ENCODE measurements around the gene CCDC40.
A peak's percentile ranks its signal among the peaks of the same experiment; 100 is the strongest.

The CCDC40 gene

DNA sequence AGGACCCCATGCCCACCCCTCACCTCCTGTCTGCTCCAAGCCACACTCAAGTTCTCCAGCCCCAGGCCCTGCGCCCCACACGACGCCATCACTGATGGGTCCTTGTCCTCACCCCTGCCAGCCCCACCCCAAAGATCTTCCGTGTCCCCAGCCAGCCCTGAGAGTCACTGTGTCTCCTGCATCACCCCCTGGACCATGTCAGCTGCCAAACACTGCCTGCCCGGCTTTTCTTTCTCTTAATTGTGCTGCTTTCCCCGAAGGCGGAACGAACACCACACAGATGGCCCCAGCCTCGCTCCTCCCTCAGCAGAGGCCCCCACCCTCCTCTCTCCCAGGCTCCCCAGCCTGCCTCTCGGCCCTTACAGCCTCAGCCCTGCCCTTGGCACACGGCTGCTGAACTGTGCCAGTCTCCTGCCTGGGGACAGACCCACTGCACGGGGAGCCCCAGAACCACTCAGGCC, 60.1 kb downstream of the CCDC40 start:
- DNase-seq (ENCODE audit: extremely low read depth, low read depth) = no peak
- TF ChIP-seq, protein P1, sequence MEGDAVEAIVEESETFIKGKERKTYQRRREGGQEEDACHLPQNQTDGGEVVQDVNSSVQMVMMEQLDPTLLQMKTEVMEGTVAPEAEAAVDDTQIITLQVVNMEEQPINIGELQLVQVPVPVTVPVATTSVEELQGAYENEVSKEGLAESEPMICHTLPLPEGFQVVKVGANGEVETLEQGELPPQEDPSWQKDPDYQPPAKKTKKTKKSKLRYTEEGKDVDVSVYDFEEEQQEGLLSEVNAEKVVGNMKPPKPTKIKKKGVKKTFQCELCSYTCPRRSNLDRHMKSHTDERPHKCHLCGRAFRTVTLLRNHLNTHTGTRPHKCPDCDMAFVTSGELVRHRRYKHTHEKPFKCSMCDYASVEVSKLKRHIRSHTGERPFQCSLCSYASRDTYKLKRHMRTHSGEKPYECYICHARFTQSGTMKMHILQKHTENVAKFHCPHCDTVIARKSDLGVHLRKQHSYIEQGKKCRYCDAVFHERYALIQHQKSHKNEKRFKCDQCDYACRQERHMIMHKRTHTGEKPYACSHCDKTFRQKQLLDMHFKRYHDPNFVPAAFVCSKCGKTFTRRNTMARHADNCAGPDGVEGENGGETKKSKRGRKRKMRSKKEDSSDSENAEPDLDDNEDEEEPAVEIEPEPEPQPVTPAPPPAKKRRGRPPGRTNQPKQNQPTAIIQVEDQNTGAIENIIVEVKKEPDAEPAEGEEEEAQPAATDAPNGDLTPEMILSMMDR (IDR thresholded peaks at IDR 0.05; ENCODE audit: low read depth, low read length) = no peak

DNA sequence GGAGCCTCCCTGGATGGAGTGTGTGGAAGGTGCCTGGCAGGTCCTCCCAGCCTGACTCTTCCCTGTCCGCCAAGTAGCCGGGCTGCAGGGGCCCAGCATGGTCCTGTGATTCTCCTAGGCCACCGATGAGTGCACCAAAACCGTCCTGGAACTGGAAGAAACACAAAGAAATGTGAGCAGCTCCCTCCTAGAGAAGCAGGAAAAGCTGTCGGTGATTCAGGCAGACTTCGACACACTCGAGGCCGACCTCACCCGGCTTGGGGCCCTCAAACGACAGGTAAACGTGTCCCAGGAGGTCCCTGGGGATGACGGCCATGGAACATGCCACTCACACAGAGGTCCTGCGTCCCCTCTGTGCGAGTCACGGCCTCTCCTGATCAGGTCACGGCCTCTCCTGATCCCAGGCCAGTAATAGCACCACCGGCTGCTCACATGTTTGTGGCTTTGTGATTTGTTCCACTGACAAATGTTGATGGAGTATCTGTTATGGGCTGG, 60.7 kb downstream of the CCDC40 start:
- TF ChIP-seq, protein P1 (IDR thresholded peaks at IDR 0.05; ENCODE audit: low read depth, low read length) = no peak
- DNase-seq (ENCODE audit: extremely low read depth, low read depth) = no peak

DNA sequence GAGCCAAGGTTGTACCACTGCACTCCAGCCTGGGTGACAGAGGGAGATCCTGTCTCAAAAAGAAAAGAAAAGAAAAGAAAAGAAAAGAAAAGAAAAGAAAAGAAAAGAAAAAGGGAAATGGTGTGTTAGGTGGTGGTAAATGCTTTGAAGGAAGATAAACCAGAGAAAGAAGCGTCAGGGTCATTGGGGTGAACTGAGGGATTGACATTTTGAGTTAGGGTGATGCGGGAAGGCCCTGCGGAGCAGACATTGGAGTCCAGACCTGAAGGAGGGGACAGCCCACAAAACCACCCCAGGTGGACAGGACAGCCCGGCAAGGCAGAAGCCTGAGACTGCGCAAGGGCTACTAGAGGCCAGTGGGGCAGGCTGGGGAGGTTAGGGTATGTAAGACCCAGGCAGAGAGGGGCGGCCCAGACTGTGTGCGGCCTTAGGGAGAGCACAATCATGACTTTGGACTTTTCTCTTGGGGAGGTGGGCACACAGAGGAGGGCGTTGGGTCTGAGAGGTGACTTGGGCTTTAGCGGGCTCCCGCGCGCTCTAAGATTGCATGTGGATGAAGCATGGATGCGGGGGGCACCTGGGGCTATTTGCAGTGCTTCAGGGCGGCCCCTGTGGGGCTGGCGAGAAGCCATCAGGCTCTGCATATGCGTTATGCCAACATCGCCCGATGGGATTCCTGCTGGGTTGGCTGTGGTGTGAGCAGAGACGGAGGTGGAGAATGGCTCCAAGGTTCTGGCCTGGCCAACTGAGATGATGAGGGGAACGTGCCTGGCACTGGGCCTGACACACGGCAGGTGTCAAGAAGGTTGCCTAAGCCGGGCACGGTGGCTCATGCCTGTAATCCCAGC, 61.6 kb downstream of the CCDC40 start:
- no peak for DNase-seq (ENCODE audit: extremely low read depth, low read depth)
- TF ChIP-seq, protein P1 (IDR thresholded peaks at IDR 0.05; ENCODE audit: low read depth, low read length) = no peak

DNA sequence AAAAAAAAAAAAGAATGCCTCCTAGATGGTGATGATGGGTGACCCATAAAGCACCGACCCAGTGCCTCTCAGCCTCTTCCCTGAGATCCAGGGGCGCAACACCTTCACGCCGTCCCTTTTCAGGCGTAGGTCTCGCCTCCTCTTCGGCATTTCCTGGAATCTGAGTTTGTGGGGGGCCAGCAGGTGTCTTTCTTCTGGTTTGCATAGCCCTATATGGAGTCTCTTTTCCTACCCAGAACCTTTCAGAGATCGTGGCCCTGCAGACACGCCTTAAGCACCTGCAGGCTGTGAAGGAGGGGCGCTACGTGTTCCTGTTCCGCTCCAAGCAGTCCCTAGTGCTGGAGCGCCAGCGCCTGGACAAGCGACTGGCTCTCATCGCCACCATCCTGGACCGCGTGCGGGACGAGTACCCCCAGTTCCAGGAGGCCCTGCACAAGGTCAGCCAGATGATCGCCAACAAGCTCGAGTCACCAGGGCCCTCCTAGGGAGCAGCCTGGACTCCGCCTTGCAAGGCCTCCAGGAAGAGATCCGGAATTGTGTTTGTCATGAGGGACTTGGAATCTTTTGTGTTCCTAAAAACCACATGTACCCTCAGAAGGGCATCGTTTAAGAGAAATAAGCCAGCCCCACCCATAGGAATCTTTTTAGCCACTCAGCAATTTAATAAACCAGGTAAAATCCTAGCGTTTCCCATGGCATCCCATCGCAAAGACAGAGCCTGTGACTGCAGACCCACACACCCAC, 63.0 kb downstream of the CCDC40 start:
- TF ChIP-seq, protein P1 (IDR thresholded peaks at IDR 0.05; ENCODE audit: low read depth, low read length) = no peak
- no peak for DNase-seq (ENCODE audit: extremely low read depth, low read depth)

DNA sequence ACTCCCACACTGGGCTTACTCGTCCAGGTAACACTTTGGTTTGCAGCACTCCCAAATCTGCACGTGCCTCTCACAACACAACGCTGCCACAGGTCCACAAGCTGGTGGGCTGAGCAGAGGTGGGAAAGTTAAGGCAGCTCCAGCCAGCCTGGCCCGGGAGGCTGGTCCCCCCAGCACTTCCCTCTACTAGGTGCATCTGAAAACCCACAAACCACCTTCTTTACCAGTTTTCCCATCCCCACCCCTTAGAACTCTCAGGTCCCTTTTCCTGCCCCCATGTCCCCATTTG, 63.5 kb downstream of the CCDC40 start:
- TF ChIP-seq, protein P1 (IDR thresholded peaks at IDR 0.05; ENCODE audit: low read depth, low read length) = no peak
- no peak for DNase-seq (ENCODE audit: extremely low read depth, low read depth)

DNA sequence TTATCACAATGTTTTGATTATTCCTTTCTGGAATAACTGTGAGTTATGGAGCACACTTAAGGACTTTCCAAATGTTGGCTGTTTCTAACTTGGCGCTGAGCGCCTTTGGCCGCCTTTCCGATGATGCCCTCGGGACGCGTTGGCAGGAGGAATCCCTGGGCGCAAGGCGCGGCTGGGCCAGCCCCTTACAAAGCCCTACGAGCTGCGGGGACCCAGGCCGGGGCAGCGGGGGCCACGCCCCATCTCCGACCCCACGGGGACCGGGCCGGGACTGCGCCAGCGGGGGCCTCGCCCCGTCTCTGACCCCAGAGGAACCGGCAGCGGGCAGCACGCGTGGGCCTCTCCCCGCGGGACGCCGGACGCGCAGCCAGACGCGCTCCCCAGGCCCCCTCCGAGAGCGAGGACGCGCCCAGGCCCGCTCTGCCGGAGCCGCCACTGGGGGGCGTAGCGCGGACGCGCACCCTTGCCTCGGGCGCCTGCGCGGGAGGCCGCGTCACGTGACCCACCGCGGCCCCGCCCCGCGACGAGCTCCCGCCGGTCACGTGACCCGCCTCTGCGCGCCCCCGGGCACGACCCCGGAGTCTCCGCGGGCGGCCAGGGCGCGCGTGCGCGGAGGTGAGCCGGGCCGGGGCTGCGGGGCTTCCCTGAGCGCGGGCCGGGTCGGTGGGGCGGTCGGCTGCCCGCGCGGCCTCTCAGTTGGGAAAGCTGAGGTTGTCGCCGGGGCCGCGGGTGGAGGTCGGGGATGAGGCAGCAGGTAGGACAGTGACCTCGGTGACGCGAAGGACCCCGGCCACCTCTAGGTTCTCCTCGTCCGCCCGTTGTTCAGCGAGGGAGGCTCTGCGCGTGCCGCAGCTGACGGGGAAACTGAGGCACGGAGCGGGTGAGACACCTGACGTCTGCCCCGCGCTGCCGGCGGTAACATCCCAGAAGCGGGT, 64.8 kb downstream of the CCDC40 start, which contains the start of gene GAA:
GAA (plus strand) TSS at position 571 of the 935 bp plus-strand sequence. CDS start 3,006 bp downstream, outside the sequence.
- TF ChIP-seq, protein P1 (IDR thresholded peaks at IDR 0.05; ENCODE audit: low read depth, low read length) = peak; percentile 51
- DNase-seq (ENCODE audit: extremely low read depth, low read depth) = peak; percentile 57
